GM18870 (cell line): ENCODE results near the gene HOXA5.

ENCODE experiments used
- ATAC-seq: cut with Tn5 transposase; IDR thresholded peaks from one replicate; pipeline ENCODE4 v1.9.1; 2021; ENCODE audit warnings: moderate library complexity; ENCODE audit not compliant: unreplicated experiment

HOXA5 gene

DNA sequence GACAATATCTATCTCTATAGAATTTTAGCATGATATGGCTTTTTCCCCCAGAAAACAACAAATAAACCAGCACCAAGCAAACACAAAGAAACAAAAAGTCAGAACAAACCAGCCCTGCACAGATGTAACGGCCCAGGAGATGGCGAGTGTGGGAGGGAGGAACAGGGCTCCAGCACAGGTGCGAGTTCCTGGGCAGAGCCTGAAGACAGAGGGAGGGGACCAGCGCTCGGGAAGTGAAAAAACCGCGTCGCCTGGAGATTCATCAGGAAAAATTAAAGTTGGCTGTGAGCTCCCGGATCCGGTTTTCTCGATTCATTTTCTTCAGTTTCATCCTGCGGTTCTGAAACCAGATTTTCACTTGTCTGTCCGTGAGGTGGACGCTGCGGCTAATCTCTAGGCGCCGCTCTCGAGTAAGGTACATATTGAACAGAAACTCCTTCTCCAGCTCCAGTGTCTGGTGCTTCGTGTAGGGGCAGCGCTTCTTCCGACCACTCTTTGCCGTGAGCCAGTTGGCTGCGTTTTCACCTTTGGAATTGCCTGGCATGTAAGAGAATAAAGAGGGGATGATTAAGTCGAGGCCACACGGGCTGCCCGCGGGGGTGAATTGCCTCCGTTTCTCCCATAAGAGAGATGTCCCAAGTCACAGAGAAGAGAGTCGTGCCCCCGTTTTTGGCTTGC lies 28.3 kb upstream of the HOXA5 start:
- no peak for ATAC-seq

DNA sequence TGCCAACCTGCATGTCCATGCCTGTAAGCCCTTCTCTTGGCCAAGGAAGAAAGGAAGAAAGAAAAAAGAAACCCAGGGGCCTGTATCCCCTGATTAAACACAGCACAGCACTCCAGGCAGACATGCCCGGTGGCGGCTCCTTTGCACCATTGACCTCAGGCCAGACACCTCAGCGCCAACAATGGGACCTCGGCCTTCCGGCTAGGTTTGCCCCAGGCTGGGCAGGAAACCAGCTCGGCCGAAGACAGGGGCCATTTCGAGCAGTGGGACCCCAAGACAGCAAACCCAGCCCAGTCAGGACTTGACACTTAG lies 27.8 kb upstream of the HOXA5 start:
- ATAC-seq = no peak

GRCh38 chr7:27170426-27171324 lies 27.2 kb upstream of the HOXA5 start:
- ATAC-seq = no peak

DNA sequence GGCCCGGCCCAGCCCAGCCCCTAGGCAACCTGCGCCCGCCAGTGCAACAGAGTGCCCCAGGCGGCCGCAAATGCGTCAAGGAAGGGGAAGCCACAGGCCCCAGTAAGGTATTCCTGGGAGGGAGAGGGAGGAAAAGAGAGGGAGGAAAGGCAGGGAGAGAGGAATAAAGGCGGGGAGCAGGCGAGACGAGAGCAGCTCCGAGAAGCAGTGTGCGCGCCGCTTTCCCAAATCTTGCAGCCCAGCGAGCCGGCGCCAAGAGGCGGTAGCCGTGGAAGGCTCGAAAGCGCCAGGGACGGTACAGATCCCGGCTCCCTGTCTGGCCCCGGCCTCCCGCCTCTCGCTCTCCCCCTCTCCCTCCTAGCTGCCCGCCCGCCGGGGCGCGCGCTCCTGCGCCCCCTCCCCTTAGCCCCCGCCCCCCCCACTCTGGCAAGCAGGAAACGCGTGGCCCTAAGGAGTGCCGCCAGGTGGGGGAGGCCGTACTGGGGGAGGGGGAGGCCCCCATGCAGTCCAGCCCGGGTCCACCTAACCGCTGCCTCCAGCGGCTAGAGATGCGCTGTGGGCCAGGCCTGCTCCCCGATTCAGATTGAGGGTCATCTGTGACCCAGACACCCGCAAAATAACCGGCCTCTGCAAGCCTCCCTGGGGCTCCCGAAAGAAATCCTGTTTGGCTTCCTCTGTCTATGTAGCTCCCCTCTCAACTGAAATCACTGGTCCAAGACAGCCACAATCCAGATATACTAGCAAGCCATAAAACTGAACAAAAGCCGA lies 26.4 kb upstream of the HOXA5 start:
- no peak for ATAC-seq

DNA sequence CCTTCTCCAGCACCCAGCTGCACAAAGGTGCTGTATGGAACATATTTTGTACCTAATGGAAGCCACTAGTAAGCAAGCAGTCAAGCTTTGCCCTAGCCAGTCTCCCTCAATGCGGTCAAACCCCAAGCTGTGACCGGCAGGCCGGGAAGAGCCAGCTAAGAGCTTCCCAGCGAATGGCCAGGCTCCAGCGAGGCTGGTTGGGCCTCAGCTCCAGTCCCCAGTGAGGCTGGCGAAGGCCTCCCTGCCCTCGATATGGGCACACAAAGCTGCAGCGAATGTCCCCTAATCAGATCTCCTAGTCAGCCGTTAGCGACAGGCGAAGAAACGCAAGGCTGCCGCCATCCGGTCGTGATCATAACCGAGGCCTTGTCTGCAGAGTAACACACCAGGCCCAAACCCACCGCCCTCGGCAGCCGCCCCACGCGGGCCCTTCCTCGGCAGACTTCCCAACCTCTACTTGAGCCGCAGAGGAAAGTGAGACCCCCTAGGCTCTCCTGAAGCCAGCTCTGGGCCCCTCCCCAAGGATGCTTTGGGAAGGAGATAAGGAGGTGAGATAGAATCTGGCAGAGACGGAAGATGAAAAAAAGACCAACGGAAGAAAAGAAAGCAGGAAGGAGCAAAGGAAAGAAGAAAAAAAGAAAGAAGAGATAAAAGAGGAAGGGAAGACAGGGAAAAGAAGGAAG lies 24.9 kb upstream of the HOXA5 start:
- no peak for ATAC-seq

DNA sequence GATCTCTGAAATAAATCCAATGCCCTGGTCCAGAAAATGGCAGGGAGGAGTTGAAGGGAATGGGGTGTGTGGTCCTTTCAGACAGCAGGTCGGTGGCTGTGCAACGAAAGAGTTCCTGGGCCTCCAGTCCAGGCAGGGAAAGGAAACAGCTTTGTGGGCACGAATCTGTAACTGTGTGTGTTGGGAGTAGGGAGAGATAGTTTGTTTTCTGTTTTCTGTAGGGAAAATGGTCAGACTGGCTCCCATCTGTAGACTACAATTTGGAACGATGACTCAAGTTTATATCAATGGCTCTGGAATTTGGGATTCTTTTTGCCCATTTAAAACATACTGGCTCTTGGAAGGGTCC lies 24.4 kb upstream of the HOXA5 start:
- no peak for ATAC-seq

GRCh38 chr7:27166531-27167505 lies 23.3 kb upstream of the HOXA5 start:
- ATAC-seq = no peak

GRCh38 chr7:27165996-27166530 lies 22.6 kb upstream of the HOXA5 start:
- no peak for ATAC-seq

GRCh38 chr7:27165089-27165995 lies 21.9 kb upstream of the HOXA5 start, which contains the start of gene HOXA9:
TSS of gene HOXA9 (minus strand) at chr7:27165537. CDS start at chr7:27165457, 80 bp downstream.
- no peak for ATAC-seq

DNA sequence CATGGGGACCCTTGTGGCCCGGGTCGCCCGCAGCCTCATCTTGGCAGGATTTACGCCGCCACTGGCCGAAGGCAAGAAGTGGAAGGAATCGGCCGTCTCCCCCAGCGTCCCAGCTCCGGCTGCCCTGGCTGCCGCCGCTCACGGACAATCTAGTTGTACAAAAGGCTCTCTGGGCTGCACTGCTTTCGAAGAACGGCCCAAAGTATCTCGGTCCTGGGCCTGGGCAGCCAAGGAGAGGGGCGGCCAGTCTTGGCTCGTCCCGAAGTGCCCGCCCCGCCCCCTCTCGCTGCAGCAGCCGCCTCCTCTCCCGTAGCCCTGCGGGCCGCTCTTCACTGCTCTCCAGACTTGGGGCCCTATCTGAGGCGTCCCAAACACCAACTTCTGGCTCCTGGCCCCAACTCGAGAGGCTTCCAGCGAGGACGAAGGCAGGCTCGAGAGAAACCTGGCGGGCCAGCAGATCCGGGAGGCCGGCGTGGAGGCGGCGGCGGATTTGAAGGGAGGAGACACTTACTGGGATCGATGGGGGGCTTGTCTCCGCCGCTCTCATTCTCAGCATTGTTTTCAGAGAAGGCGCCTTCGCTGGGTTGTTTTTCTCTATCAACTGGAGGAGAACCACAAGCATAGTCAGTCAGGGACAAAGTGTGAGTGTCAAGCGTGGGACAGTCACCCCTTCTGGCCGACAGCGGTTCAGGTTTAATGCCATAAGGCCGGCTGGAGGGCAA lies 21.0 kb upstream of the HOXA5 start:
- ATAC-seq = no peak

DNA sequence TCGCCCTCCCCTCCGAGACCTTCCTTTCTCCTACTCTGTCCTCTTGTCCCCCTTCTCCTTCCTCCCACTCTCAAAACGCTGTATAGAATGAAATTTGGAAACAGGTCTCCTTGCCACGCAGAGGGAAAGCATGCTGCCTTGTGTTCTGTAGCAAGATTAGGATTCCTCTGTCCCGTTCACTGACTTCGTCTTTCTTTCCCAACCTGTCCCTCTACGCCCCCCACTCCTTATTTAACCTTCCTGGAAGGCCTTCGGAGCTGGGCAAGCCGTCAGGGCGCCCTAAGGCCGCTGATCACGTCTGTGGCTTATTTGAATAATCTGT lies 20.5 kb upstream of the HOXA5 start:
- ATAC-seq = no peak

DNA sequence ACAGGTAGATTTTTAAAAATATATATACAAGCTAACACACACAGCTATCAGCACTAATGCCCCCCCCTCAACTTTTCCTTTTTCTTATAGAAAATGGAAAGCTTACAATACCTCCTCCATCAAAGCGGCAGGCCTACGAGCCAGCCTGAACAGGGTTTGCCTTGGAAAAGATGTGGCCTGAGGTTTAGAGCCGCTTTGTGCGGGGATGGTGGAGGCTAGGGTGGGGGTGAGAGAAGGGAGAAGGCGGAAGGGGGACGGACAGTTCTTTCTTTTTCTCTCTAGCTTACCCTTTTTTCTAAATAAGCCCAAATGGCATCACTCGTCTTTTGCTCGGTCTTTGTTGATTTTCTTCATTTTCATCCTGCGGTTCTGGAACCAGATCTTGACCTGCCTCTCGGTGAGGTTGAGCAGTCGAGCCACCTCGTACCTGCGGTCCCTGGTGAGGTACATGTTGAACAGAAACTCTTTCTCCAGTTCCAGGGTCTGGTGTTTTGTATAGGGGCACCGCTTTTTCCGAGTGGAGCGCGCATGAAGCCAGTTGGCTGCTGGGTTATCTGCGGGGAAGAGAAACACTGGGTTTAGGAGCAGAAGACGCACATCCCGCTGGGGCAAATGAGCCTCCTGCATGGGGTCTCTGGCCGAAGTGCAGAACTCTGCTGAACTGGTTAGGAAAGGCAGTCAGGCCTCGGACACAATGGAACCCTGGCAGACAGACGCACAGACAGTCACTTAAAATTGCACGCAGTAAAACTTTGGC lies 20.0 kb upstream of the HOXA5 start:
- no peak for ATAC-seq

DNA sequence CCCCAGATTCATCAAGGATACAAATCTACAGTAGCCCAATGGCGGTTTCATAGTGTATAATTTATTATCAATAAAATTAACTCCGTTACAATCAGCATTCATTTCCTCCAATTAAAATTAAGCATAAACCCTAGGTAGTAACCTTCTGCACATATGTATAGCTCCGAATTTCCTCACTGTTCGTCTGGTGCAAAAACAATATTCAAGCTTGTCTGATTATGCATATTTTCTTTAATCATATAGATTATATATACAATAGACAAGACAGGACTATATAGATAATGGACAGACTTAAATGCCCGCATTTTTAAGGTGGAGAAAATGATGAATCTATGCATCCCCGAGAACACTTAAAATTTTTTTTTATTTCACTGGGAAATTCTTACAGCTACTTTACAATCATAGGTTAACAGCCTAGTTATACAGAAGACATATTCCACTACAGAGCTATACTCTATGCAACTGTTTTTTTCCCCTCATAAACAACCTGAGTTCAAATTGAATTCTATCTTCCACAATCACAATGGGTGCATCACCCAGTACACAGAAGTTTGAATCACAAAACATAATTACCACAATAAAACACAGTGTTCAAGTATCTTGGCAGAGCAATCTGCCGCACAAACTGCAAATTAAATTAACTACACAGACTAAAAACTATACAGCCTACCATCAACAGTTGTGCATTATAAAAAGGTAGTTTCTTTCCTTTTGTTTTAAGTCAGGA lies 19.2 kb upstream of the HOXA5 start:
- ATAC-seq = no peak

DNA sequence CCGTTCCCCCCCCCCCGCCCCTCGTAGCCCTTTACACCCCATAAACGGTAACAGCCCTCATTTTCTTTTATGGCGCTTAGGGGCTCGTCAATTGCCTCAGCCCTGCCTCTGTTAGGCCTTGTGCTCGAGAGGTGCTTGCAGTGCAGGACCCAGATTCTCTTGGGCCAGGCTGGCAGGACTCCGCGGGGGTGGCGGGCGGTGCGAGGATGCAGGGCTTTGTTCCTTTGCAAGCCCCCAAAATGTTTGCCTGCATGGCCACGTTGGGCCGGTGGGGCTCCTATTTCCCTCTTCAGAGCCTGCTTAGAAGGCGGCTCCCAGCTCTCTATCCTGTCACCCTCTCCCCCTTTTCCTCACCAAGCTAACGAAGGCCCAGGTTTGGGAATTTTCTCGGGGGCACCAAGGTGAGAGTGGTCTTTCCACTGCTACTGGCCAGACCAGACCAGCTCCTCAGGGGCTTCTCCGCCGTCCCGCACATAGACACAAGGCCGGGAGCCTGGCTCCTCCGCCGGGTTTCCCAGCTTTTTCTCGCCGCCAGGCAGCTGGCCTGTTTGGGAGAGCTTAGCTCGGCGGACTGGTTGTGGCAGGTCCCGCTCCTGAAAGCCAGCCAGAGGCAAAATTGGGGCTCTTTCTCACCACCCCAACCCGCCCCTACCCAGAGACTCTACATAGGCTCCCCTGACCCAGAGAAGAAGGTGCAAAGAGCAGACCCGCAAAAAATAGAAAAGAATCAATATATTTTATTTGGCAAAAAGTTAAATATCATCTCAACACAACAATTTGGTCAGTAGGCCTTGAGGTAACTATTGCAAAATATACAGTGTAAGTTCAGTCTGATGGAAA lies 18.5 kb upstream of the HOXA5 start:
- no peak for ATAC-seq

- ATAC-seq = no peak
These were observed 17.8 kb upstream of the HOXA5 start for GRCh38 chr7:27161214-27161720.
